Liver (tissue), 3 donors: ENCODE data around the gene PLXNA3.

Experiments
- EGR1 ChIP-seq, 2 donors: IDR thresholded peaks; 2 replicates each; pipeline ENCODE4 v1.6.1; 2016 to 2018; ENCODE audit warnings: antibody characterized with exemption in 2 of 2, low read depth in 2 of 2
- FOXA1 ChIP-seq: IDR thresholded peaks from 2 replicates; pipeline ENCODE4 v1.6.1; 2016; ENCODE audit warnings: antibody characterized with exemption
- FOXA2 ChIP-seq: IDR thresholded peaks from 2 replicates; pipeline ENCODE4 v1.6.1; 2016; ENCODE audit warnings: antibody characterized with exemption
- GABPA ChIP-seq, 2 donors: IDR thresholded peaks in 1 of 2; conservative IDR thresholded peaks in 1 of 2; 2 replicates each; pipeline ENCODE4 v1.6.1; 2016; ENCODE audit warnings: antibody characterized with exemption in 2 of 2, mild to moderate bottlenecking in 1 of 2, moderate library complexity in 1 of 2
- JUND ChIP-seq, 2 donors: IDR thresholded peaks; 2 replicates each; pipeline ENCODE4 v1.6.1; 2016; ENCODE audit warnings: antibody characterized with exemption in 2 of 2
- MAX ChIP-seq: IDR thresholded peaks from 2 replicates; pipeline ENCODE4 v1.6.1; 2016; ENCODE audit warnings: antibody characterized with exemption
- RAD21 ChIP-seq, 2 donors: IDR thresholded peaks; 2 replicates each; pipeline ENCODE4 v1.6.1; 2016; ENCODE audit warnings: antibody characterized with exemption in 2 of 2, mild to moderate bottlenecking in 2 of 2
- REST ChIP-seq: IDR thresholded peaks from 2 replicates; pipeline ENCODE4 v1.6.1; 2016; ENCODE audit warnings: antibody characterized with exemption, mild to moderate bottlenecking
- RXRA ChIP-seq, 2 donors: IDR thresholded peaks; 2 replicates each; pipeline ENCODE4 v1.6.1; 2017 to 2018; ENCODE audit warnings: antibody characterized with exemption in 2 of 2, mild to moderate bottlenecking in 1 of 2
- TAF1 ChIP-seq: conservative IDR thresholded peaks from 2 replicates; pipeline ENCODE4 v1.6.1; 2016; ENCODE audit warnings: antibody characterized with exemption, mild to moderate bottlenecking
- YY1 ChIP-seq: IDR thresholded peaks from 2 replicates; pipeline ENCODE4 v1.6.1; 2016; ENCODE audit warnings: antibody characterized with exemption, mild to moderate bottlenecking
- TF ChIP-seq, protein P1 (sequence below): fragments of 150-350 bp; IDR thresholded peaks from 2 replicates; pipeline ENCODE4 v1.5.1; 2017; ENCODE audit warnings: improper control_type of control experiment, low read depth, low read length; ENCODE audit not compliant: missing input control
- TF ChIP-seq, protein P2 (sequence below): IDR thresholded peaks from 2 replicates; pipeline ENCODE4 v1.6.1; 2016; ENCODE audit warnings: antibody characterized with exemption
- TF ChIP-seq, protein P3 (sequence below): IDR thresholded peaks from 2 replicates; pipeline ENCODE4 v1.6.1; 2016; ENCODE audit warnings: antibody characterized with exemption
- donor health status: healthy.
- donor health status: healthy.

- TF ChIP-seq MAX, result no peak
- TF ChIP-seq, protein P1, sequence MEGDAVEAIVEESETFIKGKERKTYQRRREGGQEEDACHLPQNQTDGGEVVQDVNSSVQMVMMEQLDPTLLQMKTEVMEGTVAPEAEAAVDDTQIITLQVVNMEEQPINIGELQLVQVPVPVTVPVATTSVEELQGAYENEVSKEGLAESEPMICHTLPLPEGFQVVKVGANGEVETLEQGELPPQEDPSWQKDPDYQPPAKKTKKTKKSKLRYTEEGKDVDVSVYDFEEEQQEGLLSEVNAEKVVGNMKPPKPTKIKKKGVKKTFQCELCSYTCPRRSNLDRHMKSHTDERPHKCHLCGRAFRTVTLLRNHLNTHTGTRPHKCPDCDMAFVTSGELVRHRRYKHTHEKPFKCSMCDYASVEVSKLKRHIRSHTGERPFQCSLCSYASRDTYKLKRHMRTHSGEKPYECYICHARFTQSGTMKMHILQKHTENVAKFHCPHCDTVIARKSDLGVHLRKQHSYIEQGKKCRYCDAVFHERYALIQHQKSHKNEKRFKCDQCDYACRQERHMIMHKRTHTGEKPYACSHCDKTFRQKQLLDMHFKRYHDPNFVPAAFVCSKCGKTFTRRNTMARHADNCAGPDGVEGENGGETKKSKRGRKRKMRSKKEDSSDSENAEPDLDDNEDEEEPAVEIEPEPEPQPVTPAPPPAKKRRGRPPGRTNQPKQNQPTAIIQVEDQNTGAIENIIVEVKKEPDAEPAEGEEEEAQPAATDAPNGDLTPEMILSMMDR, result no peak
- TF ChIP-seq REST, result no peak
- TF ChIP-seq, protein P2, sequence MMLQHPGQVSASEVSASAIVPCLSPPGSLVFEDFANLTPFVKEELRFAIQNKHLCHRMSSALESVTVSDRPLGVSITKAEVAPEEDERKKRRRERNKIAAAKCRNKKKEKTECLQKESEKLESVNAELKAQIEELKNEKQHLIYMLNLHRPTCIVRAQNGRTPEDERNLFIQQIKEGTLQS, result no peak
- TF ChIP-seq TAF1, result no peak
- TF ChIP-seq GABPA (IDR thresholded peaks at IDR 0.05 in 1 of 2, conservative IDR thresholded peaks at IDR 0.05 in 1 of 2), result no peak
- TF ChIP-seq JUND (IDR thresholded peaks at IDR 0.05), result no peak
- TF ChIP-seq, protein P3, sequence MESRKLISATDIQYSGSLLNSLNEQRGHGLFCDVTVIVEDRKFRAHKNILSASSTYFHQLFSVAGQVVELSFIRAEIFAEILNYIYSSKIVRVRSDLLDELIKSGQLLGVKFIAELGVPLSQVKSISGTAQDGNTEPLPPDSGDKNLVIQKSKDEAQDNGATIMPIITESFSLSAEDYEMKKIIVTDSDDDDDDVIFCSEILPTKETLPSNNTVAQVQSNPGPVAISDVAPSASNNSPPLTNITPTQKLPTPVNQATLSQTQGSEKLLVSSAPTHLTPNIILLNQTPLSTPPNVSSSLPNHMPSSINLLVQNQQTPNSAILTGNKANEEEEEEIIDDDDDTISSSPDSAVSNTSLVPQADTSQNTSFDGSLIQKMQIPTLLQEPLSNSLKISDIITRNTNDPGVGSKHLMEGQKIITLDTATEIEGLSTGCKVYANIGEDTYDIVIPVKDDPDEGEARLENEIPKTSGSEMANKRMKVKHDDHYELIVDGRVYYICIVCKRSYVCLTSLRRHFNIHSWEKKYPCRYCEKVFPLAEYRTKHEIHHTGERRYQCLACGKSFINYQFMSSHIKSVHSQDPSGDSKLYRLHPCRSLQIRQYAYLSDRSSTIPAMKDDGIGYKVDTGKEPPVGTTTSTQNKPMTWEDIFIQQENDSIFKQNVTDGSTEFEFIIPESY, result no peak
- TF ChIP-seq EGR1 (IDR thresholded peaks at IDR 0.05; ENCODE audit: low read depth in 2 of 2), result no peak
- no peak for TF ChIP-seq RXRA (IDR thresholded peaks at IDR 0.05)
- TF ChIP-seq YY1, result no peak
- no peak for TF ChIP-seq FOXA1
- no peak for TF ChIP-seq RAD21 (IDR thresholded peaks at IDR 0.05)
- no peak for TF ChIP-seq FOXA2
Measured at GRCh38 chrX:154486396-154487207, 28.5 kb downstream of the PLXNA3 start, which contains the start of gene UBL4A.
